GM18499 (cell line): ENCODE measurements around the gene SLC39A11.
"Not testable (repeated sequence)": the region's sequence is repeated elsewhere in the genome, so short reads cannot be mapped to it uniquely, and the experiment has no call there.

ENCODE experiments used
- ATAC-seq: cut with Tn5 transposase; IDR thresholded peaks from one replicate; pipeline ENCODE4 v1.9.1; 2021; ENCODE audit warnings: moderate number of reproducible peaks; ENCODE audit not compliant: insufficient read depth, unreplicated experiment

The SLC39A11 gene

GRCh38 chr17:73111386-73111785 is 18.9 kb upstream of the SLC39A11 start:
- ATAC-seq, result no peak

GRCh38 chr17:73107191-73107590 is 14.7 kb upstream of the SLC39A11 start:
- no peak for ATAC-seq

- ATAC-seq, result no peak
Measured at GRCh38 chr17:73105431-73105830, 12.9 kb upstream of the SLC39A11 start.

- ATAC-seq, result no peak
Measured at GRCh38 chr17:73104450-73104849, 12.0 kb upstream of the SLC39A11 start.

GRCh38 chr17:73103641-73104335 is 11.3 kb upstream of the SLC39A11 start:
- no peak for ATAC-seq

GRCh38 chr17:73101031-73101430 is 8.5 kb upstream of the SLC39A11 start:
- no peak for ATAC-seq

- no peak for ATAC-seq
Measured at GRCh38 chr17:73100363-73100762, 7.9 kb upstream of the SLC39A11 start.

GRCh38 chr17:73099511-73099910 is 7.0 kb upstream of the SLC39A11 start:
- ATAC-seq, result no peak

GRCh38 chr17:73098919-73099318 is 6.4 kb upstream of the SLC39A11 start:
- ATAC-seq, result no peak

GRCh38 chr17:73097973-73098765 is 5.7 kb upstream of the SLC39A11 start:
- not testable (repeated sequence) for ATAC-seq

- no peak for ATAC-seq
Measured at GRCh38 chr17:73096866-73097265, 4.4 kb upstream of the SLC39A11 start.

- ATAC-seq, result no peak
Measured at GRCh38 chr17:73096211-73096610, 3.7 kb upstream of the SLC39A11 start.

- no peak for ATAC-seq
Measured at GRCh38 chr17:73093286-73093685, 798 bp upstream of the SLC39A11 start.

GRCh38 chr17:73091770-73092522 is 542 bp downstream of the SLC39A11 start:
- ATAC-seq, result no peak

- ATAC-seq, result no peak
Measured at GRCh38 chr17:73091410-73091769, 1.1 kb downstream of the SLC39A11 start.

GRCh38 chr17:73090396-73091202 is 1.9 kb downstream of the SLC39A11 start:
- no peak for ATAC-seq

- ATAC-seq, result no peak
Measured at GRCh38 chr17:73089322-73090317, 2.9 kb downstream of the SLC39A11 start.

GRCh38 chr17:73088561-73088960 is 3.9 kb downstream of the SLC39A11 start:
- no peak for ATAC-seq

GRCh38 chr17:73083432-73083831 is 9.1 kb downstream of the SLC39A11 start:
- no peak for ATAC-seq
